Heart right ventricle (tissue), 16 donors: ENCODE measurements around the gene B4GALT5. TPM values are rescaled to one million over a fixed set of nuclear protein-coding genes. Genes with fewer than 3 reads are reported as not detected.
A peak's percentile ranks its signal among the peaks of the same experiment; 100 is the strongest.
"Not testable (repeated sequence)": the region's sequence is repeated elsewhere in the genome, so short reads cannot be mapped to it uniquely, and the experiment has no call there.

Experiments used
- ATAC-seq, 8 donors: fragments of 200-7000 bp; cut with Tn5 transposase; one replicate each; pipeline ENCODE4 v1.9.1; 2020; ENCODE audit warnings: mild to moderate bottlenecking in 8 of 8, moderate library complexity in 8 of 8, moderate number of reproducible peaks in 1 of 8
- DNase-seq, 2 donors: peaks; one replicate each; pipeline ENCODE4 v3.0.0-alpha.2; 2020
- H3K27ac ChIP-seq, 10 donors: fragments of 200-600 bp; sonication (generic) in 2 of 10; one replicate each; pipeline versions ENCODE4 v1.5.0 to v1.8.0; 2020 to 2022; ENCODE audit warnings: mild to moderate bottlenecking in 3 of 10
- H3K27me3 ChIP-seq, 7 donors: fragments of 200-600 bp; one replicate each; pipeline ENCODE4 v1.8.0; 2021 to 2022; ENCODE audit warnings: mild to moderate bottlenecking in 2 of 7
- H3K36me3 ChIP-seq, 9 donors: fragments of 200-600 bp; sonication (generic) in 1 of 9; one replicate each; pipeline versions ENCODE4 v1.5.0 to v1.8.0; 2020 to 2022; ENCODE audit warnings: mild to moderate bottlenecking in 2 of 9
- H3K4me1 ChIP-seq, 9 donors: fragments of 200-600 bp; sonication (generic) in 1 of 9; one replicate each; pipeline versions ENCODE4 v1.5.0 to v1.8.0; 2020 to 2022; ENCODE audit warnings: mild to moderate bottlenecking in 4 of 9
- H3K4me3 ChIP-seq, 10 donors: fragments of 200-600 bp; sonication (generic) in 2 of 10; one replicate each; pipeline versions ENCODE4 v1.5.0 to v1.8.0; 2020 to 2022; ENCODE audit warnings: mild to moderate bottlenecking in 7 of 10, moderate library complexity in 2 of 10
- H3K9me3 ChIP-seq, 11 donors: fragments of 200-600 bp in 10 of 11; sonication (generic) in 2 of 11; one replicate each; pipeline versions ENCODE4 v1.5.0 to v1.8.0; 2013 to 2022; ENCODE audit warnings: mild to moderate bottlenecking in 2 of 11, control low read depth in 1 of 11, moderate library complexity in 1 of 11
- WGBS, 2 donors: extraction: QIAGEN DNeasy Blood & Tissue Kit; methylation state at CpG; one replicate each; pipeline ENCODE4 v1.1.7; 2013; ENCODE audit warnings: inconsistent platforms in 1 of 2; 5-methylcytosine and 5-hydroxymethylcytosine counted together
- intact Hi-C, 10 donors: fragments of 100-400 bp; cut with DNase I; formaldehyde crosslinking; loops; one replicate each; pipeline versions ENCODE4 v1.11.1 to v1.14.2; 2022
- polyA plus RNA-seq, 2 donors: library from polyadenylated mRNA; stranded (reverse); fragments of 200-250 nt; gene quantifications; one replicate each; pipeline ENCODE4 v1.2.3, GENCODE V29; 2013
- total RNA-seq, 10 donors: library from RNA; stranded (reverse); fragmentation: NEBNext Ultra II Directional in 3 of 10; extraction: Animal tissue kit (Norgen Biotek cat#: 25700) in 3 of 10; gene quantifications; one replicate each; pipeline versions ENCODE4 v1.2.1 to v1.2.4, GENCODE V29; 2021 to 2023
- TF ChIP-seq, protein P1 (sequence below), 9 donors: fragments of 200-600 bp; sonication (generic) in 2 of 9; IDR thresholded peaks; one replicate each; pipeline versions ENCODE4 v1.5.0 to v1.8.0; 2021 to 2022; ENCODE audit warnings: antibody characterized with exemption in 9 of 9, mild to moderate bottlenecking in 5 of 9, moderate library complexity in 1 of 9
- donor health status: Arrhythmogenic right ventricular cardiomyopathy.
- donor health status: ischemic (EF 13 %, LVEDD 7.1; RV severe dilation, severe dysfunction).
- donor health status: healthy with polysubstance abuse.
- donor health status: DM: no; HTN: yes; CAD: no.
- donor health status: DM: no; HTN: no; CAD: no.
- donor health status: ischemic (EF 25% LVEDD 6.9; RV normal size, moderate dysfunction).
- donor health status: ischemic (EF 25% LVEDD 5.7; RV mildly dilated, moderate dysfunction).
- donor health status: healthy.
- donor health status: DM: yes; HTN: yes; CAD: no.
- donor health status: Ischemic cardiomyopathy.
- donor health status: ischemic (EF 35%, LVEDD 5.7; RV mildly dilated, moderate dysfunction).
- donor health status: nonischemic (EF 11% LVEDD 7.7; RV severe dilation, severe dysfunction).
- donor health status: DM: yes; HTN: yes; CAD: no.
- donor health status: PGD.
- donor health status: ischemic (EF 29% LVEDD 5.4; RV normal size, mild dysfunction).
- donor health status: nonischemic (EF 23%, LVEDD 6.1; RV moderate dilation, normal function).

B4GALT5 gene
- total and polyA plus RNA-seq, 12 donors, result 7.4 to 61.6 (median 29.6) TPM

- TF ChIP-seq, protein P1, sequence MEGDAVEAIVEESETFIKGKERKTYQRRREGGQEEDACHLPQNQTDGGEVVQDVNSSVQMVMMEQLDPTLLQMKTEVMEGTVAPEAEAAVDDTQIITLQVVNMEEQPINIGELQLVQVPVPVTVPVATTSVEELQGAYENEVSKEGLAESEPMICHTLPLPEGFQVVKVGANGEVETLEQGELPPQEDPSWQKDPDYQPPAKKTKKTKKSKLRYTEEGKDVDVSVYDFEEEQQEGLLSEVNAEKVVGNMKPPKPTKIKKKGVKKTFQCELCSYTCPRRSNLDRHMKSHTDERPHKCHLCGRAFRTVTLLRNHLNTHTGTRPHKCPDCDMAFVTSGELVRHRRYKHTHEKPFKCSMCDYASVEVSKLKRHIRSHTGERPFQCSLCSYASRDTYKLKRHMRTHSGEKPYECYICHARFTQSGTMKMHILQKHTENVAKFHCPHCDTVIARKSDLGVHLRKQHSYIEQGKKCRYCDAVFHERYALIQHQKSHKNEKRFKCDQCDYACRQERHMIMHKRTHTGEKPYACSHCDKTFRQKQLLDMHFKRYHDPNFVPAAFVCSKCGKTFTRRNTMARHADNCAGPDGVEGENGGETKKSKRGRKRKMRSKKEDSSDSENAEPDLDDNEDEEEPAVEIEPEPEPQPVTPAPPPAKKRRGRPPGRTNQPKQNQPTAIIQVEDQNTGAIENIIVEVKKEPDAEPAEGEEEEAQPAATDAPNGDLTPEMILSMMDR (IDR thresholded peaks at IDR 0.05), result no peak
- Histone ChIP-seq H3K4me3 (peak overlapping the region in 1 of 10 donors; percentile 15), H3K36me3 (no peaks in the 10 kb centered on the region), H3K27me3 (no peaks in the 10 kb centered on the region), H3K27ac (peak overlapping the region in 2 of 10 donors; percentile 28 to 71), H3K9me3 (no peaks in the 10 kb centered on the region), H3K4me1 (peaks cover 2 to 85% (median 61%) of the 10 kb centered on the region in 9 donors)
- intact Hi-C loops, result loop anchor here in 1 of 10 donors (5.0 kb wide), 1 partner anchor 862 kb away; no protein-coding TSS in a partner anchor
- no peak for ATAC-seq
- WGBS, 2 donors, result 78 to 87% methylated on average over 7 of the region's 7 CpGs
- DNase-seq, result no peak
Measured at GRCh38 chr20:49669601-49670189, 44.0 kb downstream of the B4GALT5 start.

DNA sequence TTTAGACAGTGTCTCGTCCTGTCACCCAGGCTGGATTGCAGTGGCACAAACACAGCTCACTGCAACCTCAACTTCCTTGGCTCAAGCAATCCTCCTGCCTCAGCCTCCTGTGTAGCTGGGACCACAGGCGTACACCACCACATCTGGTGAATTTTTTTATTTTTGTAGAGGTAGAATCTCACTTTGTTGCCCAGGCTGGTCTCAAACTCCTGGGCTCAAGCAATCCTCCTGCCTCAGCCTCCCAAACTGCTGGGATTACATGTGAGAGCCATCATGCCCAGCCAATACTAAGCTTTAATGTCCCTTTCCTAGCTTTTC, 44.8 kb downstream of the B4GALT5 start:
- DNase-seq, H3K27me3 ChIP-seq, H3K9me3 ChIP-seq, H3K36me3 ChIP-seq, intact Hi-C loops, H3K4me3 ChIP-seq: not testable (repeated sequence)
- 69 to 70% methylated on average over 2 of the region's 2 CpGs for WGBS, 2 donors
- peaks cover 2 to 85% (median 55%) of the 10 kb centered on the region in 9 donors for H3K4me1 ChIP-seq
- peak overlapping the region in 1 of 10 donors; percentile 71 for H3K27ac ChIP-seq
- ATAC-seq, result peak in 1 of 8 donors; percentile 12

DNA sequence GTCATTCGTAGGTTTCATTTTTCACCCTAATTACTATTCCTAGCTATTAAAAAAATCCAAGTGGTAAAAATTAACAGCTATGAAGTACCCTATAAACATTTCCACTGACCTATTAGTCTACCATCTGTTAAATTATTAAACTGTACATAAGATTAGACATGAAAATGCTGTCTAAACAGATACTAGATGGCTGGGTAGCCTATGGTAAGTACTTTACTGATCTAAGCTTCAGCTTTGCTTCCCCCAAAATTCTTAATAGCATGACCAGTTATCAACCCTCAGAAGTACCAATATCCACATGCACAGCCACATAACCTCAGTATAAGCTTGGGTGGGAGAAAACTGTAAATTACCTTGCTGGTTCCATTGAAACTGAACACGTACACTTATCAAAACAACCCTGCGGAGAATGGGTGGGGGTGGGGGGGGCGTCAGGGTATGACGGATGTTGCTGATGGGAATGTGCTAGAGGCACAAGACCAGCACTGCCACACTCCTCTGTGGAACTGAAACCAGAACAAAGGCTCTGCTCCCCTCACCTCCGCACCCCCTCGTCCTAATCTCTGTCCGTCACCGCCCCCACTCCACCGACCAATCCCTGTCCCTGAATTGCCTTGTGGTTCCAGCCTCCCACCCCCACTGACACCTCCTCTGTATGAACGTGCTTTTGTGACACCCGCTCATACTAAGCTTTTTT, 45.3 kb downstream of the B4GALT5 start:
- peak overlapping the region in 1 of 10 donors; percentile 71 for H3K27ac ChIP-seq
- H3K4me1 ChIP-seq, result peaks cover 2 to 83% (median 50%) of the 10 kb centered on the region in 9 donors
- intact Hi-C loops, result no loop called here
- TF ChIP-seq, protein P1 (IDR thresholded peaks at IDR 0.05), result no peak
- DNase-seq (peak; percentile 25 to 30), ATAC-seq (peak; percentile 33 to 75 (median 64))
- H3K9me3 ChIP-seq, result no peaks in the 10 kb centered on the region
- no peaks in the 10 kb centered on the region for H3K36me3 ChIP-seq
- H3K4me3 ChIP-seq, result no peak overlapping the region
- WGBS, 2 donors, result 49 to 58% methylated on average over 12 of the region's 12 CpGs
- H3K27me3 ChIP-seq, result no peaks in the 10 kb centered on the region

GRCh38 chr20:49666911-49667310, 46.8 kb downstream of the B4GALT5 start:
- 45 to 76% methylated on average over 3 of the region's 3 CpGs for WGBS, 2 donors
- Histone ChIP-seq H3K9me3 (no peaks in the 10 kb centered on the region), H3K27me3 (no peaks in the 10 kb centered on the region), H3K36me3 (no peaks in the 10 kb centered on the region), H3K4me1 (peaks cover 0 to 86% (median 45%) of the 10 kb centered on the region in 9 donors), H3K27ac (no peak overlapping the region), H3K4me3 (no peak overlapping the region)
- intact Hi-C loops, result no loop called here
- no peak for DNase-seq
- ATAC-seq, result no peak
- TF ChIP-seq, protein P1 (IDR thresholded peaks at IDR 0.05), result no peak

GRCh38 chr20:49665796-49666195, 47.9 kb downstream of the B4GALT5 start:
- intact Hi-C loops, result no loop called here
- Histone ChIP-seq H3K27ac (no peak overlapping the region), H3K36me3 (no peaks in the 10 kb centered on the region), H3K4me3 (no peak overlapping the region), H3K4me1 (peaks cover 0 to 87% (median 45%) of the 10 kb centered on the region in 9 donors), H3K9me3 (no peaks in the 10 kb centered on the region), H3K27me3 (no peaks in the 10 kb centered on the region)
- no peak for DNase-seq
- no peak for ATAC-seq
- WGBS, 2 donors, result 96 to 97% methylated on average over 7 of the region's 7 CpGs
- TF ChIP-seq, protein P1 (IDR thresholded peaks at IDR 0.05), result no peak
